Endothelial cell of hepatic sinusoid (primary cell): ENCODE measurements around the gene KLHL22.
"Not testable (repeated sequence)": the region's sequence is repeated elsewhere in the genome, so short reads cannot be mapped to it uniquely, and the experiment has no call there.

ENCODE experiments used
- in situ Hi-C: cut with HindIII; loops from 2 replicates; pipeline ENCODE4 v1.10.0; 2017; ENCODE audit warnings: low sequenced_read_pairs

Gene KLHL22

GRCh38 chr22:20504293-20504922 lies 8.8 kb upstream of the KLHL22 start:
- in situ Hi-C loops, result not testable (repeated sequence)

- in situ Hi-C loops, result no loop called here
Observed at GRCh38 chr22:20503816-20504215, 8.2 kb upstream of the KLHL22 start.

DNA sequence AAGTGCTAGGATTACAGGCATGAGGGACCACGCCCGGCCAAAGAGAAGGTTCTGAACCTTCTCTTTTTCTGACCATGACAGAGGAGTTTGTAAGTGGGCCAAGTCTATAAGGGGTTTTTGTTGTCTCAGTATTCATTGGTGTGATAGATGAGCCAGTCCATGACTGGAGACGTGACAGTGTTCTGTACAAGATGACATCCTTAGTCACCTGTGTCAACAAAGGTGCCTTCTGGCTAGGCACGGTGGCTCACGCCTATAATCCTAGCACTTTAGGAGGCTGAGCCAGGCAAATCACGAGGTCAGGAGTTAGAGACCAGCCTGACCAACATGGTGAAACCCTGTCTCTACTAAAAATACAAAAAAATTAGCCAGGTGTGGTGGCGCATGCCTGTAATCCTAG lies 4.2 kb upstream of the KLHL22 start:
- in situ Hi-C loops, result no loop called here

DNA sequence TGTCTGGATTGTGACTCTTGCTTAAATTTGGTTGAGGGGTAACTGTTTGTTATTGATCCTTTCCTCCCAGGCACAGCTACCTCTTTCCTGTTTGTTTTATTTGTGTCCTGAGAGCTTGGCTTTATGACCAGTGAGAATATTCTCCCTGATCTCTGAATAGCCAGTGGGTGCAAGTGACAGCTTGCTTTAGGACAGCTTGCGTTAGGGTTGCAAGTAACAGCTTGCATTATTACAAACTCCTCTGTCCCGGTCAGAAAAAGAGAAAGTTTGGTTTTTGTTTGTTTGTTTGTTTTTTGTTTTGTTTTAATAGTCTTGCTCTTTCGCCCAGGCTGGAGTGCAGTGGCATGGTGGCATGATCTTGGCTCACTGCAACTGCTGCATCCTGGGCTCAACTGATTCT lies 3.3 kb upstream of the KLHL22 start:
- in situ Hi-C loops, result no loop called here

DNA sequence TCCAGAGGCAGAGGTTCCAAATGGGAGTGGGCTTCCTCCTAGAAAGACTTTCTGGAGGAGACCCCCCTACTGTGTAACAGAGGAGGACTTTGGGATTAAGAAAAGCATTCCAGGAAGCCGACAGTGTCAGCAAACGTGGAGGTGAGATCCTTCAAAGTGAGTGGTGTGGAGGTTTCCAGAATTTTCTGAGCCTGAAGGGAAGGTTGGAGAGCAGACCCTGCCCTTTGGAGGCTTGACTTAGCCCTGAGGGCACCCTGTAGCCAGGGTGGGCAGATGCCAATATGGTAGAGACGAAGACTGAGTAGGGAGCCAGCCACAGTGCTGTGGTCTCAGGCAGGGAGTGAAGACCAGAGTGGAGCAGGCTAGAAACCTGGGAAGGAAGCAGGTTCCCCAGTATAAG lies 1.8 kb upstream of the KLHL22 start:
- in situ Hi-C loops, result no loop called here

GRCh38 chr22:20495861-20496681 lies 476 bp upstream of the KLHL22 start:
- in situ Hi-C loops, result no loop called here

- in situ Hi-C loops, result loop anchor here (5.0 kb wide), 1 partner anchor 49 kb away; no protein-coding TSS in a partner anchor
Observed at GRCh38 chr22:20491346-20491745, 4.2 kb downstream of the KLHL22 start.

- in situ Hi-C loops, result loop anchor here (5.0 kb wide), 1 partner anchor 49 kb away; no protein-coding TSS in a partner anchor
Observed at GRCh38 chr22:20490941-20491307, 4.7 kb downstream of the KLHL22 start.

- in situ Hi-C loops, result loop anchor here (5.0 kb wide), 1 partner anchor 48 kb away; no protein-coding TSS in a partner anchor
Observed at GRCh38 chr22:20490183-20490940, 5.2 kb downstream of the KLHL22 start.

GRCh38 chr22:20488946-20489345 lies 6.6 kb downstream of the KLHL22 start:
- in situ Hi-C loops, result no loop called here

DNA sequence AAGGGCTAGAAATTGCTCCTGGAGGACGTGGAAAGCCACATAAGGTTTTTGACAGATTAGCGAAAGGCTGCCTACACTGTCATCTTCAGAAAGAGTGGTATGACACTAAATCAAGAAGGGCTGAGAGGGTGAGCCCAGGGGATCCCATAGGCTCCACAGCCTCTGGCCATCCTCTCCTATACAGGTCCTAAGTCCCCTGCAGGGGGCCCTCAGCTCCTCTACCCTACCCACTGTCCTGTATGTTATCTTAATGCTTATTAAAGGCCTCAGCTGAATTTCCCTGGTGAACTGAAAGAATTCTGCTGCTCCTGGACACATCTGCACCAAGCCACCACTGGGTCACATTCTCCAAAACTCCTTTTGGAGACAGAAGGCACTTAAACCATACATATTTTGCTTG lies 7.9 kb downstream of the KLHL22 start:
- in situ Hi-C loops, result no loop called here

DNA sequence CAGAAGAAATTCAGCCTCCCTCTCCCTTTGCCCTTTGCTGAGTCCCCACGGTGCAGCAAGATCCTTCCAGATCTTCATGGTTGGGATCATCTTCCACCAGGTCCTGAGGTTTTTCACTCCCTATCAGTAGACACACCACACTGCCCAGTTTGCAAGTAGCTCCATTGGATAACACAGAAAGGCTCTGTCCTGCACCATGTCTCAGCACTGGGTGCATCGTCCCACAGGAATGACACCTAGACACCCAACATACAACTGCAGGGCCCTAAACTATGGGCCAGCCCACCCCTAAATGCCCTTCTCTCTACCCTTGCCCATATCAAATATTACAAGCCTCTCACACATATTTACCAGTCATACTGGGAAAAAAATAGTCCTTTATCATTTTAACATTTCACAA lies 9.4 kb downstream of the KLHL22 start:
- in situ Hi-C loops, result no loop called here

GRCh38 chr22:20484948-20485683 lies 10.5 kb downstream of the KLHL22 start:
- in situ Hi-C loops, result no loop called here

DNA sequence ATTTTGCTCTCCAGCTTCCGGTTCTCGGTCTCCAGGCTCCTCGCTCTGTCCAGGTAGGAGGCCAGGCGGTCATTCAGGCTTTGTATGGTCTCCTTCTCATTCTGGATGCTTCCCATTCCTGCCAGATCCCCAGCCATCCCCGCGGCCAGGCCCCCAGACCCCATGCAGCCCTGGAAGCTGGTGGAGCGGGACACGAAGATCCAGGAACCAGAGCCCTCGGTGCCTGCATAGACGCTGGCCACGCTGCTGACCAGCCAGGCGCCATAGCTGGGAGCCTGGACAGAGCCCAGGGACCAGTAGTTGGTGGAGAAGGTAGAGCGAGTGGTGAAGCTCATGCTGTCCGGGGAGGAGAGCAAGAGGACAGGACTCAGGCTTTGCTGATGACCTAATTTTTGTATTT lies 11.8 kb downstream of the KLHL22 start:
- in situ Hi-C loops, result no loop called here

- in situ Hi-C loops, result not testable (repeated sequence)
Observed at GRCh38 chr22:20483143-20483506, 12.5 kb downstream of the KLHL22 start.

GRCh38 chr22:20479612-20480196 lies 15.9 kb downstream of the KLHL22 start:
- in situ Hi-C loops, result no loop called here

GRCh38 chr22:20478059-20478458 lies 17.5 kb downstream of the KLHL22 start:
- in situ Hi-C loops, result not testable (repeated sequence)

DNA sequence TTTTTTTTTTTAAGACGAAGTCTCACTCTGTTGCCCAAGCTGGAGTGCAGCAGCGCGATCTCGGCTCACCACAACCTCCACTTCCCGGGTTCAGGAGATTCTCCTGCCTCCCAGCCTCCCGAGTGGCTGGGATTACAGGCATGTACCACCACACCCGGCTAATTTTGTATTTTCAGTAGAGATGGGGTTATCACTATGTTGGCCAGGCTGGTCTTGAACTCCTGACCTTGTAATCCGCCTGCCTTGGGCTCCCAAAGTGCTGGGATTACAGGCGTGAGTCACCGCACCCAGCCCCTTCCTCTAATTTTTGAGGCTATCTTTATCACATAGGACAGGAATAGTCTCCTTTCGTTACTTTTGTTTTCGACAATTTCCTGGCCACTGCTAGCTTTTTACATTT lies 20.0 kb downstream of the KLHL22 start:
- in situ Hi-C loops, result not testable (repeated sequence)

GRCh38 chr22:20475115-20475436 lies 20.5 kb downstream of the KLHL22 start:
- in situ Hi-C loops, result no loop called here

GRCh38 chr22:20472629-20473442 lies 22.8 kb downstream of the KLHL22 start:
- in situ Hi-C loops, result no loop called here
